B cell (primary cell): ENCODE data around the gene STX18.
"Not testable (repeated sequence)": the region's sequence is repeated elsewhere in the genome, so short reads cannot be mapped to it uniquely, and the experiment has no call there.

ENCODE experiments used
- CTCF ChIP-seq: fragments of 200-600 bp; IDR thresholded peaks from one replicate; pipeline ENCODE4 v1.8.0; 2022; ENCODE audit warnings: antibody characterized with exemption, mild to moderate bottlenecking
- EZH2 ChIP-seq: IDR thresholded peaks from 2 replicates; pipeline ENCODE4 v1.6.1; 2012; ENCODE audit warnings: borderline replicate concordance, low read depth, mild to moderate bottlenecking, moderate library complexity, low read length; ENCODE audit not compliant: insufficient read depth, poor library complexity, severe bottlenecking

- TF ChIP-seq CTCF, EZH2: not testable (repeated sequence)
Measured at GRCh38 chr4:4552042-4552441, 10.2 kb upstream of the STX18 start.
